Measurements from ENCODE around the gene GAB2. TPM values are rescaled to one million over a fixed set of nuclear protein-coding genes. Genes with fewer than 3 reads are reported as not detected.

Gene GAB2
- total and polyA plus RNA-seq, 12 donors, result 2.4 to 22.4 (median 16.2) TPM

DNA sequence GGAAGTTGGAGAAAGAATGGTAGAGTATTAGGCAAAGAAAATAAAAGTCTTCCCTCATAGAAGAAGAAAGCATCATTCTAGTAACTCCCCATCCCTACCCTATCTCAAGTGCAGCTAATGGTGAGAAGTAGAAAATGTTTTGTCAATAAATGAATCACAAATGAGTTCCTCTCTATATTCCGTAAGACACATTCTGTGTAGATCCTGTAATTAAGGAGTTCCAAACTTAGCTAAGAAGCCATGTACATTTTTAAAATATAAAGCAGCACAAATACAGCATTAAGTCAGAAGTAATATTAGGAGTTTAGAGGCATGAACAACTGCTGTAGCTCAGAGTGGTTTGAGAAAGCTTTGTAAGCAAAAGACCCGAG lies 80.1 kb downstream of the GAB2 start:
- Histone ChIP-seq H3K4me3 (no peak overlapping the region), H3K27ac (no peak overlapping the region), H3K27me3 (no peaks in the 10 kb centered on the region), H3K9me3 (replicated peaks in 1 of 3) (no peaks in the 10 kb centered on the region), H3K4me1 (replicated peaks in 1 of 2) (peaks cover 0 to 18% of the 10 kb centered on the region in 2 donors), H3K36me3 (replicated peaks in 1 of 2) (no peaks in the 10 kb centered on the region)
- no peak for TF ChIP-seq POLR2A (IDR thresholded peaks at IDR 0.05)
- TF ChIP-seq, protein P1, sequence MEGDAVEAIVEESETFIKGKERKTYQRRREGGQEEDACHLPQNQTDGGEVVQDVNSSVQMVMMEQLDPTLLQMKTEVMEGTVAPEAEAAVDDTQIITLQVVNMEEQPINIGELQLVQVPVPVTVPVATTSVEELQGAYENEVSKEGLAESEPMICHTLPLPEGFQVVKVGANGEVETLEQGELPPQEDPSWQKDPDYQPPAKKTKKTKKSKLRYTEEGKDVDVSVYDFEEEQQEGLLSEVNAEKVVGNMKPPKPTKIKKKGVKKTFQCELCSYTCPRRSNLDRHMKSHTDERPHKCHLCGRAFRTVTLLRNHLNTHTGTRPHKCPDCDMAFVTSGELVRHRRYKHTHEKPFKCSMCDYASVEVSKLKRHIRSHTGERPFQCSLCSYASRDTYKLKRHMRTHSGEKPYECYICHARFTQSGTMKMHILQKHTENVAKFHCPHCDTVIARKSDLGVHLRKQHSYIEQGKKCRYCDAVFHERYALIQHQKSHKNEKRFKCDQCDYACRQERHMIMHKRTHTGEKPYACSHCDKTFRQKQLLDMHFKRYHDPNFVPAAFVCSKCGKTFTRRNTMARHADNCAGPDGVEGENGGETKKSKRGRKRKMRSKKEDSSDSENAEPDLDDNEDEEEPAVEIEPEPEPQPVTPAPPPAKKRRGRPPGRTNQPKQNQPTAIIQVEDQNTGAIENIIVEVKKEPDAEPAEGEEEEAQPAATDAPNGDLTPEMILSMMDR (IDR thresholded peaks at IDR 0.05), result no peak
- WGBS, 4 donors, result 79 to 88% (median 85%) methylated on average over 2 of the region's 2 CpGs
- no peak for DNase-seq
- intact Hi-C loops (cut with DNase I), result no loop called here

DNA sequence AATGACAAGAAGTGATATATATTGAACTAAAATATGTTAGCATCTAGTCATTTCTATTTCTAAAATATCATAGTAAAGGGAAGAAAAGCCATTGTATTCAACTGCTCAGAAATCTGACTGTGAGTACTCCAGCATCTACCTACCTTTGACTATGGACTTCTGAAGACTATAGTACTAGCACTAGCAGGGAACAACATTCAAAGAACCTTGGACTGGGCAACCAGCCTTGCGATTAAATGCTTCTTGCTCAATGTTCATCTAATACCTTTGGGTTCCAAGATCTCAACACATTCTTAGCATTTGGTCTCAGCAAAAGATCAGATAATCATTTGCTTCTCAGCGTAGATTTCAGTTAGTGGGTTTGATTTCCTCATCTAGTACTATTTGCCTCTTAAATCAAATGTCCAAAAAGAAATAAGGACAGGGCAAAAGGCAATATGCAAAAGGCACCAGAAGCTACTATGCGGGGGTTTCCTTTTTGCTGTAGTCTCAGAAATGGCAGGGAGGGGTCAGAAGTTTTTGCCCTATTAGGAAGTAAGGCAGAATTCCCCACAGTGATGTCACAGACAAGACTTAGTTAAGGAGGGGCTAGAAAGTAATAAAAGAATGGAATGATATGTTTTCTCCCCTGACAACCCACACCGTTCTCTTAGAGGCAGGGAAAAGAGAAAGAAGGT lies 80.6 kb downstream of the GAB2 start:
- Histone ChIP-seq H3K27ac (no peak overlapping the region), H3K9me3 (replicated peaks in 1 of 3) (no peaks in the 10 kb centered on the region), H3K27me3 (no peaks in the 10 kb centered on the region), H3K4me3 (no peak overlapping the region), H3K4me1 (replicated peaks in 1 of 2) (peaks cover 0 to 23% of the 10 kb centered on the region in 2 donors), H3K36me3 (replicated peaks in 1 of 2) (no peaks in the 10 kb centered on the region)
- intact Hi-C loops (cut with DNase I), result no loop called here
- no peak for DNase-seq
- TF ChIP-seq POLR2A (IDR thresholded peaks at IDR 0.05), result no peak
- TF ChIP-seq, protein P1 (IDR thresholded peaks at IDR 0.05), result no peak
- WGBS, 4 donors, result 80 to 85% (median 81%) methylated on average over 4 of the region's 4 CpGs

DNA sequence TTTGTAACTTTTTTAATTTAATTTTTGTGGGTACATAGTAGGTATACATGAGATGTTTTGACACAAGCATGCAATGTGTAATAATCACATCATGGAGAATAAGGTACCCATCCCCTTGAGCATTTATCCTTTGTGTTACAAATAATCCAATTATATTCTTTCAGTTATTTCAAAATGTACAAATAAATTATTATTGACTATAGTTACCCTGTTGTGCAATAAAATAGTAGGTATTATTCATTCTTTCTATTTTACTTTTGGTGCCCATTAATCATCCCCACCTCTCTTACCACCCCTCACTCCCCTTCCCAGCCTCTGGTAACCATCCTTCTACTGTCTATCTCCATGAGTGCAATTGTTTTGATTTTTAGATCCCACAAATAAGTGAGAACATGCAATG lies 83.5 kb downstream of the GAB2 start:
- intact Hi-C loops (cut with DNase I), result no loop called here
- no peaks in the 10 kb centered on the region for H3K36me3 ChIP-seq (replicated peaks in 1 of 2)
- no peak overlapping the region for H3K4me3 ChIP-seq
- no peaks in the 10 kb centered on the region for H3K27me3 ChIP-seq
- H3K4me1 ChIP-seq (replicated peaks in 1 of 2), result peaks cover 0 to 24% of the 10 kb centered on the region in 2 donors
- no peak for DNase-seq
- no peak overlapping the region for H3K27ac ChIP-seq
- TF ChIP-seq, protein P1 (IDR thresholded peaks at IDR 0.05), result no peak
- no peak for TF ChIP-seq POLR2A (IDR thresholded peaks at IDR 0.05)
- H3K9me3 ChIP-seq (replicated peaks in 1 of 3), result no peaks in the 10 kb centered on the region

DNA sequence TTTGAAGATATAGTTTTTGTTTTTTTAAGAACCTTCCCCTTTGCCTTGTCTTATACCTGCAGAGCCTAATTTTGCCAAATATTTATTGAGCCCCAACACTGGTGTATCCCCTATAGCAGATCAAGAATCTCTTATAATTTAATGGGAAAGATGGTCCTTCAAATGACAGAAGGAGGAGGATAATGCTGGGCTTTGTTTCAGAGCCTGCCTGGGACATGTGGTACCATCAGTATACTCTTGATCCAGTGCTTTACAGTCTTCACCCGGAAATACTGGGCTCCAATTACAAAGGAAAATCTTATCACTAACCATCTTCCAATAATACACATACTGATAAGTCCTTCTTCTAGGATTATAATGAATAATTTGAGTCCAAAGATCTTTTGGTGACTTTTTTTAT lies 84.7 kb downstream of the GAB2 start:
- TF ChIP-seq, protein P1 (IDR thresholded peaks at IDR 0.05), result no peak
- no peak for TF ChIP-seq POLR2A (IDR thresholded peaks at IDR 0.05)
- Histone ChIP-seq H3K4me1 (replicated peaks in 1 of 2) (peaks cover 0 to 17% of the 10 kb centered on the region in 2 donors), H3K9me3 (replicated peaks in 1 of 3) (no peaks in the 10 kb centered on the region), H3K27me3 (no peaks in the 10 kb centered on the region), H3K27ac (no peak overlapping the region), H3K4me3 (no peak overlapping the region), H3K36me3 (replicated peaks in 1 of 2) (no peaks in the 10 kb centered on the region)
- 48 to 69% (median 58%) methylated on average over 1 of the region's 1 CpG for WGBS, 4 donors
- intact Hi-C loops (cut with DNase I), result no loop called here
- no peak for DNase-seq

Measured in adrenal gland (tissue), 12 donors.